ENCODE measurements around the gene ALPP.
"Not testable (repeated sequence)": the region's sequence is repeated elsewhere in the genome, so short reads cannot be mapped to it uniquely, and the experiment has no call there.

ALPP gene

DNA sequence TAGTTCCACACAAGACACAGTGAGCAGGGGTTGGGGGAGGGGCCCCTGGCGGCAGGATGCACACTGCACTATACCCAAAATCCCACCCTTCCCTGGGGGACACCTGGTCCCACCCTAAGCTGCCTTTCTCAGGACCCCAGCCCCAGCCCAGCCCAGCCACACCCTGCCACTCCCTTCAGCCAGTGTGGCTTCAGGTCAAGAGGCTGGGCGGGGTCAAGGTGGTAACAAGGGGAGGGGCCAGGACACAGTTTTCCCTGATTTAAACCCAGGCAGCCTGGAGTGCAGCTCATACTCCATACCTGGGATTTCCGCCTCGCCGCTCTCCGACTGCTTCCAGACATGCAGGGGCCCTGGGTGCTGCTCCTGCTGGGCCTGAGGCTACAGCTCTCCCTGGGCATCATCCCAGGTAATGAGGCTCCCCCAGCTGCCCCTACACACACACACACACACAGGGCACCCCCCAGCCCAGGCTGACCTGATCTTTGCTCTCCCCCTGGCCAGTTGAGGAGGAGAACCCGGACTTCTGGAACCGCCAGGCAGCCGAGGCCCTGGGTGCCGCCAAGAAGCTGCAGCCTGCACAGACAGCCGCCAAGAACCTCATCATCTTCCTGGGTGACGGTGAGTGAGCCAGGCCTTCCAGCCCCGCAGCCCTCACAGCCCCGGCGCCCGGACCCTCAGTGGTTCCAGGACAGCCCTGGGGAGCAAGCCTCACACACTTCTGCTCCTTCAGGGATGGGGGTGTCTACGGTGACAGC is 28.2 kb downstream of the ALPP start, which contains the start of gene ALPG:
TSS of gene ALPG (plus strand) at position 289 of the 755 bp plus-strand sequence. CDS start at position 340, 51 bp downstream.
- CTCF ChIA-PET, result interaction anchor here (0.6 to 1.3 kb wide), 2 partner anchors 186 to 505 kb away, joined by 3 to 4 read pairs; no protein-coding TSS in a partner anchor
- TF ChIP-seq, protein P1, sequence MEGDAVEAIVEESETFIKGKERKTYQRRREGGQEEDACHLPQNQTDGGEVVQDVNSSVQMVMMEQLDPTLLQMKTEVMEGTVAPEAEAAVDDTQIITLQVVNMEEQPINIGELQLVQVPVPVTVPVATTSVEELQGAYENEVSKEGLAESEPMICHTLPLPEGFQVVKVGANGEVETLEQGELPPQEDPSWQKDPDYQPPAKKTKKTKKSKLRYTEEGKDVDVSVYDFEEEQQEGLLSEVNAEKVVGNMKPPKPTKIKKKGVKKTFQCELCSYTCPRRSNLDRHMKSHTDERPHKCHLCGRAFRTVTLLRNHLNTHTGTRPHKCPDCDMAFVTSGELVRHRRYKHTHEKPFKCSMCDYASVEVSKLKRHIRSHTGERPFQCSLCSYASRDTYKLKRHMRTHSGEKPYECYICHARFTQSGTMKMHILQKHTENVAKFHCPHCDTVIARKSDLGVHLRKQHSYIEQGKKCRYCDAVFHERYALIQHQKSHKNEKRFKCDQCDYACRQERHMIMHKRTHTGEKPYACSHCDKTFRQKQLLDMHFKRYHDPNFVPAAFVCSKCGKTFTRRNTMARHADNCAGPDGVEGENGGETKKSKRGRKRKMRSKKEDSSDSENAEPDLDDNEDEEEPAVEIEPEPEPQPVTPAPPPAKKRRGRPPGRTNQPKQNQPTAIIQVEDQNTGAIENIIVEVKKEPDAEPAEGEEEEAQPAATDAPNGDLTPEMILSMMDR (IDR thresholded peaks at IDR 0.05; ENCODE audit: insufficient read depth, low read length, missing control alignments), result no peak
- POLR2A ChIA-PET, result no interaction called here
- DNase-seq (ENCODE audit: low read depth, low spot score), result no peak
- H3K4me3 ChIP-seq (ENCODE audit: low read depth, low read length), result no peak within 1 kb of the TSS

DNA sequence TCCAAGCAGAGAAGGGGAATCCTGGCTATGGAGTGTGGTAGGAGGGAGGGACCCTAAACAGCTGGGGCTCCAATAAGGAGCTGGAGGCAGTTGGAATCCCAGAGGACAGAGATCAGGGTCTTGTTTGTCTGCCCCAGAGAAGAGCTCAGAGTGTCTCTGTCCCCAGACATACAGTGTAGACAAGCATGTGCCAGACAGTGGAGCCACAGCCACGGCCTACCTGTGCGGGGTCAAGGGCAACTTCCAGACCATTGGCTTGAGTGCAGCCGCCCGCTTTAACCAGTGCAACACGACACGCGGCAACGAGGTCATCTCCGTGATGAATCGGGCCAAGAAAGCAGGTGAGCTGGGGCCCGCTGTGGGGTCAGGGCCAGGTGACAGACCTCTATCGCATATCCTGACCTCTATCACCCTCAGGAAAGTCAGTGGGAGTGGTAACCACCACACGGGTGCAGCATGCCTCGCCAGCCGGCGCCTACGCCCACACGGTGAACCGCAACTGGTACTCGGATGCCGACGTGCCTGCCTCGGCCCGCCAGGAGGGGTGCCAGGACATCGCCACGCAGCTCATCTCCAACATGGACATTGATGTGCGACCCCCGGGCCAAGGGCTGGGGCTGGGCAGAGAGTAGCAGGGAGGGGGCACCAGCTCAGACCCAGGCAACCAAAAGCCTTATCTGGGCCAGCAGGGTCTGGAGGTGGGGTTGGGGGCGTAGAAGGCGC is 29.0 kb downstream of the ALPP start:
- H3K4me3 ChIP-seq (ENCODE audit: low read depth, low read length); DNase-seq (ENCODE audit: low read depth, low spot score); POLR2A ChIA-PET: not testable (repeated sequence)
- CTCF ChIA-PET, result interaction anchor here (1.3 kb wide), 1 partner anchor 506 kb away, joined by 4 read pairs; no protein-coding TSS in a partner anchor

DNA sequence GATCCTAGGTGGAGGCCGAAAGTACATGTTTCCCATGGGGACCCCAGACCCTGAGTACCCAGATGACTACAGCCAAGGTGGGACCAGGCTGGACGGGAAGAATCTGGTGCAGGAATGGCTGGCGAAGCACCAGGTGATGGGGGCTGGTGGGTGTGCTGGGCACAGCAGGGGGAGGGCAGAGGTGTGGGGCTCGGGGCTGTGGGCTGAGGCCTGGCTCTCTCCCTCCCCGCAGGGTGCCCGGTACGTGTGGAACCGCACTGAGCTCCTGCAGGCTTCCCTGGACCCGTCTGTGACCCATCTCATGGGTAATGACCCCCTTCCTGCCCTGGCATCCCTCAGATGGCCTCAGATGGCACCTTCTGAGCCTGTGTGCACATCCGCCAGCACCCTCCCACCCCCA is 29.7 kb downstream of the ALPP start:
- DNase-seq (ENCODE audit: low read depth, low spot score); POLR2A ChIA-PET; CTCF ChIA-PET; H3K4me3 ChIP-seq (ENCODE audit: low read depth, low read length): not testable (repeated sequence)

DNA sequence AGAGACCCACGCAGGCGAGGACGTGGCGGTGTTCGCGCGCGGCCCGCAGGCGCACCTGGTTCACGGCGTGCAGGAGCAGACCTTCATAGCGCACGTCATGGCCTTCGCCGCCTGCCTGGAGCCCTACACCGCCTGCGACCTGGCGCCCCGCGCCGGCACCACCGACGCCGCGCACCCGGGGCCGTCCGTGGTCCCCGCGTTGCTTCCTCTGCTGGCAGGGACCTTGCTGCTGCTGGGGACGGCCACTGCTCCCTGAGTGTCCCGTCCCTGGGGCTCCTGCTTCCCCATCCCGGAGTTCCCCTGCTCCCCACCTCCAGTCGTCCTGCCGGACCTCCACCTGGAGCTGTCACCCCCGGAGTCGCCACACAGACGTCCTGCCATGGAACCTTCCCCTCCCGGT is 31.1 kb downstream of the ALPP start:
- H3K4me3 ChIP-seq (ENCODE audit: low read depth, low read length); POLR2A ChIA-PET; CTCF ChIA-PET; DNase-seq (ENCODE audit: low read depth, low spot score): not testable (repeated sequence)

DNA sequence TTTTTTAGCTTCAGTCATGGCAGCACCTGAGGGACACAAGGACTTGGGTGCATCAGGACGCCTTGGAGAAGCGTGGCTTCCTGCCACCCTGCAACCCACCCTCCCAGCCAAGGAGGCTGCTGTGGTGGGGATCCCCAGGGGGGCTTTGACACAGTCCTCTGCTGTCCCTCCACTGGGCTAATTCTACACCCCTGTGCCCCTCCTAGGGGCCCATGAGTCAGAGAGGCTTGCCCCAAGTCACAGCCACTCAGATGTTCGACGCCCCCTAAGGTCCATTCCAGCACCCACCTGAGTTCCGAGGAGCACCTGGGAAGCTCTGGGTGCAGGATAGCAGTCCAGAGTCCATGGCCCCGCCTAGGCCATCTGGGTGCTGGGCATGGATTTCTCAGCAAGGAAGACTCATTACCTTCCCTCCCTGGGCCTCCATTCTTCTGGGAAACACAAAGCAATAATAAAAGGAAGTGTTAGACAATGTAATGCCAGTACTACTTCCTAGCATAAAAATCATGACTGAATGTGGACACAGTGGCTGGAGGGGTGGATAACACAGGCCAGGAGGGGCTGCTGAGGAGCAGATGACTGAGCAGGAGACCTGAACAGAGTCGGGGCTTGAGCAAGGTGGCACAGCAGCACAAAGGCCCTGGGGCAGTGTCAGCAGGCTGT is 31.8 kb downstream of the ALPP start:
- ChIA-PET CTCF (no interaction called here), POLR2A (no interaction called here)
- TF ChIP-seq, protein P1 (IDR thresholded peaks at IDR 0.05; ENCODE audit: insufficient read depth, low read length, missing control alignments), result no peak
- no peak for DNase-seq (ENCODE audit: low read depth, low spot score)
- no peak overlapping the region for H3K4me3 ChIP-seq (ENCODE audit: low read depth, low read length)

DNA sequence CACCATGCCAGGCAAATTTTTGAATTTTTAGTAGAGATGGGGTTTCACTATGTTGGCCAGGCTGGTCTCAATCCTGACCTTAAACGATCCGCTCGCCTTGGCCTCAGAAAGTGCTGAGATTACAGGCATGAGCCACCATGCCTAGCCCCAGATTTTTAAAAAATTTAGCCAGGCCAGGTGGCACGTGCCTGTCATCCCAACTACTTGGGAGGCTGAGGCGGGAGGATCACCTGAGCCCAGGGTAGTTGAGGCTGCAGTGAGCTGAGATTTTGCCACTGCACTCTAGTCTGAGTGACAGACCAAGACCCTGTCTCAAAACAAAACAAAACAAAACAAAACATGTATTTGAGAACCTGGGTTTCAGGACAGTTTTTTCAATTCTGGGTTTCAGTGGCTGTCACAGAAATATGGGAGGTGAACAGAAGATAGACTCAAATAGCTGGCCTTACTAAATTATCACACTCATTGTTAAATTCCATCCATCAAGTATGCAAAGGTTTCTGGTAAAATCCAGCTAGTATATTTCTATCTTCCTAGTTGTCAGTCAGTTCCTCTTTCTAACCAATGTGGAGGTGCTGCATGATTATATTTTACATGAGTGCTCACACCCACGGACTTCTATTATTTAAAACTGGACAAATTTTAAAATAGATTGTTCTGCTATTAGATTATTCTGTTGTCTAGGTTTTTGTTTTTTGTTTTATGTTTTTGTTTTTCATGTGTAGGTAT is 33.5 kb downstream of the ALPP start:
- H3K4me3 ChIP-seq (ENCODE audit: low read depth, low read length), result no peak overlapping the region
- CTCF ChIA-PET, result interaction anchor here (0.8 kb wide), 1 partner anchor 79 kb away, joined by 3 read pairs; no protein-coding TSS in a partner anchor
- DNase-seq (ENCODE audit: low read depth, low spot score), result no peak
- POLR2A ChIA-PET, result no interaction called here
- TF ChIP-seq, protein P1 (IDR thresholded peaks at IDR 0.05; ENCODE audit: insufficient read depth, low read length, missing control alignments), result no peak

DNA sequence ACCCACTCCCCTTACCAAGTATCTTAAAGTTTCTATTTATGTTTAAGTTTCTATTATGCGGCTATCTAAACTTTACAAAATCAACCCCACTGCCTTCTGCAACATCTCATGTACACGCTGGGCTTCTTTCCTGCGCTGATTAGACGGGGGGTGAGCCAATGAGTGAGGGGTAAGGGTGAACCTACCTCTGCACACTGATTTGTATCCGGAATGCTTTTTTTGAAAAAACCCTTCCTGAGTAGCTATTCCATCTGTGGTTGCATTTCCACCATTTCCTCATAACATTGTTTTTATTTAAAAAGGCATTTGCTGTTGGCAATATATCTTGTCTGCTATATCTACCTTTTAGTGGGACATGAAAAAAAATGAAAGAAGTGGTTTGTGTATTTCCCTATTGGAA is 34.4 kb downstream of the ALPP start:
- ChIA-PET CTCF (interaction anchor here (1.0 kb wide), 1 partner anchor 88 kb away, joined by 3 read pairs; no protein-coding TSS in a partner anchor), POLR2A (no interaction called here)

More for the DNA sequence above, 34.4 kb downstream of the ALPP start:
- no peak for DNase-seq (ENCODE audit: low read depth, low spot score)
- H3K4me3 ChIP-seq (ENCODE audit: low read depth, low read length), result no peak overlapping the region
- TF ChIP-seq, protein P1 (IDR thresholded peaks at IDR 0.05; ENCODE audit: insufficient read depth, low read length, missing control alignments), result no peak
